Glomerular visceral epithelial cell (primary cell): ENCODE measurements around the gene IGSF21.
A peak's percentile ranks its signal among the peaks of the same experiment; 100 is the strongest.

Experiments
- DNase-seq: peaks from one replicate; pipeline ENCODE4 v3.0.0-alpha.2; 2016; ENCODE audit errors: extremely low spot score

IGSF21 gene

DNA sequence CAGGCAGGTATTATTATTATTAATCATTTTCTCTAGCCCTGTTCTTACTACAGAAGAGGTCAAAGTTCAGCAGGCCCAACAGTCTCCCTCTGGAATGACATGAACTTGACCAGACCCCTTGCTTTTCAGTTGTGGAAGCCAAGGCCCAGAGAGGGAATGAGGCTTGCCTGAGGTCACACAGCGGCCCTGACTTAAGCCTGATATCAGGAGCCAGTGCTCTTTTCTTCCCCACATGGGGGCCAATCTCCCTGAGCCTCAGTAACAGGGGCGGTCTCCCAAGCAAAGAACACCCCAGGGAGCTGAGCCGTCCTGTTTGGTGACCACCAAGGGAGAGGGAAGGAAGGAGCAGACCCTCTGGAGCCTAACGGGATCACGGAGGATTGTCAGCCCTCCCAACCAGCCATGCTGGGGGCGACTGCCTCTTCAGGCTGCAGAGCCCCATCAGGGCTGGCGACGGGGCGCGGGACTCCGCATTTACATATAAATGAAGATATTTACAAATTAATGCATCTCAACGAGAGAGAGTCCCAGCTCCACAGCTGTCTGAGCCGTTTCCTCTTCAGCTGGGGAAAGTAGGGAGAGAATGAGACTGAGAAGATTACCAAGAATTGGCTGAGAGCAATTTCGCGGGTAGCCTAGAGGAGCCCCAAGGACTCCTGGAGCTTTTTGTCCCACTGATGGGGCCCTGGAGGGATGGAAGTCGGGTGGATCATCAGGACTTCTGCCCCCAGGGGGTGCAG, 187.0 kb downstream of the IGSF21 start:
- DNase-seq = no peak

GRCh38 chr1:18297896-18298648, 190.5 kb downstream of the IGSF21 start:
- no peak for DNase-seq

- peak; percentile 19 for DNase-seq
Measured at GRCh38 chr1:18299441-18300338, 192.1 kb downstream of the IGSF21 start.

DNA sequence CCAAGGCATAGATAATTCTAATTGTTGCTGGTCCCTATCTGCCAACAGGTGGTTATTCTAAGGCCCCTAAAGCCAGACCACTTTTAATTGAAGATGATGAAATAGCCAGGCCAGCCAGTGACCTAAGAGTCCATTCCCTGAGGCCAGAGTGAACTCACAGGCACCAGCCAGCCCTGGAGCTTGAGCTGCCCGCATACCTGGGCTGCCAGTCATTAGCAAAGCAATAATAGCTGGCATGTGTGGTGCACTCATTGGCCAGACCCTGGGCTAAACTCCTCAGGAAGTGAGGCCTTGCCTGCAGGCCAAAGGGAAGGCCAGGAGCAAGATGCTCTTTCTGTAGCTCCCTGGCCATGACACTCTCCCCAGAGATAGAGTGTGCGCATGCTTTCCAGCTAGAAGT, 192.8 kb downstream of the IGSF21 start:
- DNase-seq = no peak

- DNase-seq = no peak
Measured at GRCh38 chr1:18302788-18303413, 195.3 kb downstream of the IGSF21 start.

- no peak for DNase-seq
Measured at GRCh38 chr1:18304151-18304869, 196.7 kb downstream of the IGSF21 start.

- no peak for DNase-seq
Measured at GRCh38 chr1:18305182-18305795, 197.7 kb downstream of the IGSF21 start.

GRCh38 chr1:18307329-18307898, 199.8 kb downstream of the IGSF21 start:
- DNase-seq = no peak

GRCh38 chr1:18309552-18310155, 202.1 kb downstream of the IGSF21 start:
- no peak for DNase-seq

DNA sequence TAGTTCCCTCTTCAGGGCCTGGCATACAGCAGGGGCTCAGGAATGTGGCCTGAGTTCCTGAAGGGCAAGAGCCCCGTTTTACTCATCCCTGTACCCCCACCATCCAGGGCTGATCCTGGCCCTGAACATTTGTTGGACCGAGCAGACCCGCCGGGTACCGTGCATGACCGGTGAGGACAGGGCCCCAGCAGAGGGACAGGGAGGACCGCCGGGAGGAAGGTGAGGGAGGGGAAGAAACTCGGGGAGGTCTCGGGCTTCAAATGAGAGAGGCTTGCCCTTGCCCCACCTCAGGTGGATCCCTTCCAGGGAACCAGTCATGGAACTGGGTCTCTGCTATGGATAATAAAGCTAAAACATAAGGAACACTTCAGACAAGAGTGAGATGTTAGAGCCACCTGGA, 205.4 kb downstream of the IGSF21 start:
- DNase-seq = no peak

GRCh38 chr1:18313523-18313922, 205.9 kb downstream of the IGSF21 start:
- DNase-seq = no peak

DNA sequence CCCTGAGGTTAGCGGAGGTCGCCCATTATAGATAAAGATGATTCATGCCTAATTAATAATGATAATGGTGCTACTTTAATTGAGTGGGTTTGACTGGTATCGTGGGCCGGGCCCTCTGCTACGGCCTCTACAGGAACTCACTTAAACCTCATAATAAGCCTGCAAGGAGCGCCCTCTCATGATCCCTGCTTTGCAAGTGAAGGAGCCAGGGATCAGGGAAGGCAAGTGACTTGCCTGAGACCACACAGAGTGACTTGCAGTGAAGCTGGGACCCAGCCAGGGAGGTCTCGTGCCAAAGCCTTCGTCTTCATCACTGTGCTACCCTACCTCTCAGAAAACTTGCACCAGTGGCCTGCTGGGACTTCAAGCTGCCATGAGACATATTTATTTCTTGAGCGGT, 206.8 kb downstream of the IGSF21 start:
- no peak for DNase-seq

GRCh38 chr1:18315449-18315848, 207.9 kb downstream of the IGSF21 start:
- DNase-seq = no peak

GRCh38 chr1:18316764-18317163, 209.2 kb downstream of the IGSF21 start:
- no peak for DNase-seq

DNA sequence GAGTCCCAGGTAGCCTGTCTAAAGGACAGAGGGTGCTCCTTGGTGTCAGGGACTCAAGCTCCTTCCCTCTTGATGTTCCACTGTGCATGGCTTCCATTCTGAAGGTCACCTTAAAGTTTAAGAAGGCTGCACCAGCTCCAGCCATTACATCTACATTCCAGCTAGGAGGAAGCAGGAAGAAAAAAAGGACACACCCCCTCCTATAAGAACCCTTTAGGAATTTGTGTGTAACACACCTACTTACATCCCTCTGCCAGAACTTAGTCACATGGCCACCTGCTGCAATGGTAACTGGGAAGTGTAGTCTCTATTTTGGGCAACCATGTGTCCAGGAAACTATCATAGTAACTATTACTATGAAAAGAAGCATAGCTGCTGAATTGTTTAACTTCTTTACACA, 211.5 kb downstream of the IGSF21 start:
- DNase-seq = no peak

- no peak for DNase-seq
Measured at GRCh38 chr1:18320051-18320450, 212.5 kb downstream of the IGSF21 start.

- DNase-seq = no peak
Measured at GRCh38 chr1:18322368-18323032, 214.9 kb downstream of the IGSF21 start.

DNA sequence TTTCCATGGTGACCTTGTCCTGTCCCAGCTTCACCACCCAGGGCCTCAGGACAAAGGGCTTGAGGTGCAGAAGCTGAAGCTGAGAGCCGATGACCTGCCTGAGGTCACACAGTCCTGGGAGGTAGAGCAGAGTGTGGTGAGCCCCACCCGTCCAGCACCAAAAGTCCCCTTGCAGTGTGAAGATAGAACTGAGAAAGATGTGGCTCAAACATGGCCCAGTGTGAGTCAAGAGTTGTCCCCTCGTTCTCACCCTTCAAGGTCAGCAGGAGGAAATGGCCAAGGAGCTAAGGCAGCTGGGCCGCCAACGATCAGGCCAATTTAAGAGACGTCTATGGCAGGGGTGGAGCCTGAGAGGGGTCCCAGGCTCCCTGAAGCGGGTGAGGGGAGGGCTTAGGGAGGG, 215.7 kb downstream of the IGSF21 start:
- no peak for DNase-seq

DNA sequence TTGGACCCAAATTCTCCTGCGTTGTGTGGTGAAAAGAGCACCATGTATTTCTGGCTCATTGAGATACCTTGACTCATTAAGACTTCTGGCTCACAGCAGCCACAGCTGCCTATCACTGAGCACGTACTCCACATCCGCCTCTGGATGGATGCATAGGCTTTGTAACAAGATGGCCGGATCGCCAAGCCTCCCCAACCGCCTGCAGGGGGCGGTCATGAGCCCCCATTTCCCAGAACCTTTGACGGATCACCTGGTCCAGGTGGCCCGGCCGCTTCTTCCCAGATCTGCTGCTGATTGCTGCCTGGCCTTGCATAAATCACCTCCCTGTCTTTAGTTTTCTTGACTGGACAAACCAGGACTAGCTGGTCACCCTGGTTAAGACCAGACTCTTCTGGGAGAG, 216.6 kb downstream of the IGSF21 start:
- no peak for DNase-seq
